Measurements from ENCODE around the gene INHBA. TPM values are rescaled to one million over a fixed set of nuclear protein-coding genes. Genes with fewer than 3 reads are reported as not detected.

Gene INHBA
- total RNA-seq, 4 donors from 2014 or later = 0.05 to 0.62 (median 0.41) TPM

GRCh38 chr7:41730668-41731067, 27.8 kb upstream of the INHBA start:
- in situ Hi-C loops (cut with MboI; ENCODE audit: low sequenced_read_pairs in 4 of 4) (loop anchor here in 3 of 4 donors (25.0 kb wide), 2 partner anchors 1393 to 1418 kb away; no protein-coding TSS in a partner anchor), intact Hi-C loops (cut with DNase I; ENCODE audit: low total_unique reads) (no loop called here)
- Histone ChIP-seq H3K36me3 (no peaks in the 10 kb centered on the region), H3K4me1 (no peaks in the 10 kb centered on the region), H3K27ac (no peak overlapping the region), H3K4me3 (no peak overlapping the region), H3K9me3 (no peaks in the 10 kb centered on the region), H3K27me3 (no peaks in the 10 kb centered on the region)
- TF ChIP-seq POLR2A (IDR thresholded peaks at IDR 0.05) (no peak), CTCF (IDR thresholded peaks at IDR 0.05 in 4 of 5, conservative IDR thresholded peaks at IDR 0.05 in 1 of 5) (no peak)
- ATAC-seq = no peak
- DNase-seq = no peak

GRCh38 chr7:41730161-41730560, 27.3 kb upstream of the INHBA start:
- no peaks in the 10 kb centered on the region for H3K27me3 ChIP-seq
- ATAC-seq = no peak
- no peaks in the 10 kb centered on the region for H3K9me3 ChIP-seq
- H3K4me3 ChIP-seq = no peak overlapping the region
- H3K4me1 ChIP-seq = no peaks in the 10 kb centered on the region
- no peaks in the 10 kb centered on the region for H3K36me3 ChIP-seq
- H3K27ac ChIP-seq = no peak overlapping the region
- in situ Hi-C loops (cut with MboI; ENCODE audit: low sequenced_read_pairs in 4 of 4) = loop anchor here in 3 of 4 donors (25.0 kb wide), 2 partner anchors 1393 to 1418 kb away; no protein-coding TSS in a partner anchor
- no peak for TF ChIP-seq CTCF (IDR thresholded peaks at IDR 0.05 in 4 of 5, conservative IDR thresholded peaks at IDR 0.05 in 1 of 5)
- TF ChIP-seq POLR2A (IDR thresholded peaks at IDR 0.05) = no peak
- no peak for DNase-seq
- intact Hi-C loops (cut with DNase I; ENCODE audit: low total_unique reads) = no loop called here

- Histone ChIP-seq H3K9me3 (no peaks in the 10 kb centered on the region), H3K27me3 (no peaks in the 10 kb centered on the region), H3K36me3 (no peaks in the 10 kb centered on the region), H3K27ac (no peak overlapping the region), H3K4me1 (no peaks in the 10 kb centered on the region), H3K4me3 (no peak overlapping the region)
- in situ Hi-C loops (cut with MboI; ENCODE audit: low sequenced_read_pairs in 4 of 4) (loop anchor here in 3 of 4 donors (25.0 kb wide), 2 partner anchors 1392 to 1417 kb away; no protein-coding TSS in a partner anchor), intact Hi-C loops (cut with DNase I; ENCODE audit: low total_unique reads) (no loop called here)
- DNase-seq (no peak), ATAC-seq (no peak)
- TF ChIP-seq CTCF (IDR thresholded peaks at IDR 0.05 in 4 of 5, conservative IDR thresholded peaks at IDR 0.05 in 1 of 5) (no peak), POLR2A (IDR thresholded peaks at IDR 0.05) (no peak)
These were observed 26.2 kb upstream of the INHBA start for GRCh38 chr7:41729059-41729458.

GRCh38 chr7:41725013-41725412, 22.1 kb upstream of the INHBA start:
- ATAC-seq (no peak), DNase-seq (no peak)
- no peak overlapping the region for H3K4me3 ChIP-seq
- H3K36me3 ChIP-seq = no peaks in the 10 kb centered on the region
- intact Hi-C loops (cut with DNase I; ENCODE audit: low total_unique reads) = no loop called here
- in situ Hi-C loops (cut with MboI; ENCODE audit: low sequenced_read_pairs in 4 of 4) = loop anchor here in 3 of 4 donors (25.0 kb wide), 2 partner anchors 1388 to 1413 kb away; no protein-coding TSS in a partner anchor
- H3K4me1 ChIP-seq = no peaks in the 10 kb centered on the region
- TF ChIP-seq POLR2A (IDR thresholded peaks at IDR 0.05) (no peak), CTCF (IDR thresholded peaks at IDR 0.05 in 4 of 5, conservative IDR thresholded peaks at IDR 0.05 in 1 of 5) (no peak)
- H3K27ac ChIP-seq = no peak overlapping the region
- H3K27me3 ChIP-seq = no peaks in the 10 kb centered on the region
- no peaks in the 10 kb centered on the region for H3K9me3 ChIP-seq

GRCh38 chr7:41720886-41721285, 18.0 kb upstream of the INHBA start:
- in situ Hi-C loops (cut with MboI; ENCODE audit: low sequenced_read_pairs in 4 of 4) = no loop called here
- DNase-seq = no peak
- Histone ChIP-seq H3K9me3 (no peaks in the 10 kb centered on the region), H3K27me3 (peaks cover 0 to 3% (median 0%) of the 10 kb centered on the region in 3 donors), H3K4me3 (no peak overlapping the region), H3K4me1 (no peaks in the 10 kb centered on the region), H3K36me3 (no peaks in the 10 kb centered on the region), H3K27ac (no peak overlapping the region)
- intact Hi-C loops (cut with DNase I; ENCODE audit: low total_unique reads) = no loop called here
- no peak for TF ChIP-seq CTCF (IDR thresholded peaks at IDR 0.05 in 4 of 5, conservative IDR thresholded peaks at IDR 0.05 in 1 of 5)
- TF ChIP-seq POLR2A (IDR thresholded peaks at IDR 0.05) = no peak
- ATAC-seq = no peak
